NB4 (cell line): Measurements from ENCODE around the gene CDYL.
A peak's percentile ranks its signal among the peaks of the same experiment; 100 is the strongest.

Experiments
- CTCF ChIP-seq: IDR thresholded peaks from one replicate; pipeline ENCODE4 v1.5.1; 2012; ENCODE audit warnings: low read depth, low read length
- MAX ChIP-seq: IDR thresholded peaks from 2 replicates; pipeline ENCODE4 v1.6.1; 2011; ENCODE audit warnings: low read depth, low read length
- MYC ChIP-seq: IDR thresholded peaks from 2 replicates; pipeline ENCODE4 v1.6.1; 2011; ENCODE audit warnings: low read depth, low read length
- POLR2A ChIP-seq: IDR thresholded peaks from 2 replicates; pipeline ENCODE4 v1.6.1; 2011; ENCODE audit warnings: mild to moderate bottlenecking; ENCODE audit not compliant: insufficient read length; ENCODE audit errors: extremely low read depth

GRCh38 chr6:4889701-4890100 lies 113.5 kb downstream of the CDYL start:
- TF ChIP-seq CTCF: no peak
- no peak for TF ChIP-seq POLR2A
- peak; percentile 58; the same call in 1 of the 2 replicates for TF ChIP-seq MAX
- peak; percentile 23; the same call in 1 of the 2 replicates for TF ChIP-seq MYC
